HepG2 (cell line): ENCODE measurements around the gene PXDC1. TPM values are rescaled to one million over a fixed set of nuclear protein-coding genes. Genes with fewer than 3 reads are reported as not detected.
A peak's percentile ranks its signal among the peaks of the same experiment; 100 is the strongest.

Source experiments
- ATF1 ChIP-seq: IDR thresholded peaks from 2 replicates; pipeline ENCODE4 v1.6.1; 2016; ENCODE audit warnings: mild to moderate bottlenecking, control low read depth
- ATF7 ChIP-seq, 2 experiments: fragments of 450-650 bp in 1 of 2; sonication (generic) in 1 of 2; formaldehyde crosslinking in 1 of 2; IDR thresholded peaks; 2 replicates each; pipeline versions ENCODE4 v1.4.0 to v1.6.1; 2016 to 2020; ENCODE audit warnings: antibody characterized with exemption in 1 of 2, mild to moderate bottlenecking in 1 of 2, missing genetic modification reagents in 1 of 2
- CBX5 ChIP-seq: sonication (generic); formaldehyde crosslinking; IDR thresholded peaks from 2 replicates; pipeline ENCODE4 v1.4.0; 2020; ENCODE audit warnings: missing genetic modification reagents, borderline replicate concordance
- EED ChIP-seq: sonication (generic); formaldehyde crosslinking; IDR thresholded peaks from 2 replicates; pipeline ENCODE4 v1.5.0; 2020; ENCODE audit warnings: mild to moderate bottlenecking, missing genetic modification reagents
- EZH2 ChIP-seq: conservative IDR thresholded peaks from 2 replicates; pipeline ENCODE4 v1.6.1; 2012; ENCODE audit warnings: mild to moderate bottlenecking, low read depth, low read length, moderate library complexity
- HMGXB4 ChIP-seq, 2 experiments: sonication (generic) in 1 of 2; formaldehyde crosslinking in 1 of 2; IDR thresholded peaks; 2 replicates each; pipeline versions ENCODE4 v1.4.0 to v1.6.1; 2018 to 2020; ENCODE audit warnings: missing genetic modification reagents in 2 of 2, borderline replicate concordance in 1 of 2, low read depth in 1 of 2, mild to moderate bottlenecking in 1 of 2, missing biosample characterization in 1 of 2
- NFYC ChIP-seq: IDR thresholded peaks from 2 replicates; pipeline ENCODE4 v1.6.1; 2016; ENCODE audit warnings: missing genetic modification reagents, missing compliant biosample characterization
- REPIN1 ChIP-seq: sonication (generic); formaldehyde crosslinking; IDR thresholded peaks from 2 replicates; pipeline ENCODE4 v1.8.0; 2022; ENCODE audit warnings: missing genetic modification reagents, low read depth, mild to moderate bottlenecking, borderline replicate concordance
- SIX1 ChIP-seq: sonication (generic); formaldehyde crosslinking; IDR thresholded peaks from 2 replicates; pipeline ENCODE4 v1.4.0; 2020; ENCODE audit warnings: missing genetic modification reagents, borderline replicate concordance
- SP2 ChIP-seq: sonication (generic); formaldehyde crosslinking; IDR thresholded peaks from 2 replicates; pipeline ENCODE4 v1.5.1; 2020; ENCODE audit warnings: mild to moderate bottlenecking, missing genetic modification reagents
- TBX2 ChIP-seq: sonication (generic); formaldehyde crosslinking; IDR thresholded peaks from 2 replicates; pipeline ENCODE4 v1.5.0; 2020; ENCODE audit warnings: missing genetic modification reagents, mild to moderate bottlenecking, borderline replicate concordance
- TOPORS ChIP-seq: sonication (generic); formaldehyde crosslinking; IDR thresholded peaks from 2 replicates; pipeline ENCODE4 v1.8.0; 2023; ENCODE audit warnings: mild to moderate bottlenecking, missing genetic modification reagents
- YEATS4 ChIP-seq: sonication (generic); formaldehyde crosslinking; IDR thresholded peaks from 2 replicates; pipeline ENCODE4 v1.4.0; 2020; ENCODE audit warnings: missing genetic modification reagents, borderline replicate concordance
- ZBTB38 ChIP-seq: sonication (generic); formaldehyde crosslinking; IDR thresholded peaks from 2 replicates; pipeline ENCODE4 v1.5.1; 2020; ENCODE audit warnings: mild to moderate bottlenecking, missing genetic modification reagents
- ZFP36L2 ChIP-seq: sonication (generic); formaldehyde crosslinking; IDR thresholded peaks from 2 replicates; pipeline ENCODE4 v1.4.0; 2020; ENCODE audit warnings: missing genetic modification reagents
- ZFX ChIP-seq: sonication (generic); formaldehyde crosslinking; IDR thresholded peaks from 2 replicates; pipeline ENCODE4 v1.4.0; 2020; ENCODE audit warnings: mild to moderate bottlenecking, low read depth, missing genetic modification reagents, moderate library complexity
- ZMAT3 ChIP-seq: sonication (generic); formaldehyde crosslinking; conservative IDR thresholded peaks from 2 replicates; pipeline ENCODE4 v1.7.0; 2021; ENCODE audit warnings: missing genetic modification reagents
- ZNF124 ChIP-seq: sonication (generic); formaldehyde crosslinking; IDR thresholded peaks from 2 replicates; pipeline ENCODE4 v1.4.0; 2020; ENCODE audit warnings: missing genetic modification reagents
- ZNF17 ChIP-seq: sonication (generic); formaldehyde crosslinking; IDR thresholded peaks from 2 replicates; pipeline ENCODE4 v1.5.0; 2020; ENCODE audit warnings: mild to moderate bottlenecking, missing genetic modification reagents
- ZNF3 ChIP-seq: IDR thresholded peaks from 2 replicates; pipeline ENCODE4 v1.7.0; 2017; ENCODE audit warnings: inconsistent platforms
- ZNF484 ChIP-seq: sonication (generic); formaldehyde crosslinking; IDR thresholded peaks from 2 replicates; pipeline ENCODE4 v1.5.1; 2020; ENCODE audit warnings: mild to moderate bottlenecking, low read depth, missing genetic modification reagents, borderline replicate concordance
- ZNF598 ChIP-seq: sonication (generic); formaldehyde crosslinking; IDR thresholded peaks from 2 replicates; pipeline ENCODE4 v1.5.1; 2020; ENCODE audit warnings: mild to moderate bottlenecking, missing genetic modification reagents, borderline replicate concordance
- ZNF660 ChIP-seq: sonication (generic); formaldehyde crosslinking; IDR thresholded peaks from 2 replicates; pipeline ENCODE4 v1.5.1; 2020; ENCODE audit warnings: mild to moderate bottlenecking, low read depth, missing genetic modification reagents, borderline replicate concordance
- ZNF7 ChIP-seq: IDR thresholded peaks from 2 replicates; pipeline ENCODE4 v1.6.1; 2016; ENCODE audit warnings: missing biosample characterization, missing genetic modification reagents
- polyA plus RNA-seq, 8 experiments: library from polyadenylated mRNA; depleted of rRNA in 3 of 8; stranded (reverse) in 7 of 8; unstranded in 1 of 8; fragments of >200 nt; fragmentation: Illumina TruSeq in 4 of 8; extraction: Trizol in 4 of 8; gene quantifications; 2 replicates each; pipeline versions ENCODE4 v1.2.1 to v1.2.3, GENCODE V29; 2011 to 2016; ENCODE audit warnings: low read depth in 4 of 8, missing spikeins in 1 of 8, mixed read lengths in 1 of 8; ENCODE audit not compliant: insufficient read depth in 1 of 8
- total RNA-seq, 5 experiments: library from RNA; depleted of rRNA; stranded (reverse); fragments of >200 nt; fragmentation: Illumina TruSeq; extraction: Trizol; gene quantifications; 2 replicates each; pipeline ENCODE4 v1.2.3, GENCODE V29; 2016; ENCODE audit warnings: low read depth in 1 of 5
- TF ChIP-seq, protein P1 (sequence below): IDR thresholded peaks from 2 replicates; pipeline ENCODE4 v1.6.1; 2016; ENCODE audit warnings: low read depth

Gene PXDC1
- total and polyA plus RNA-seq, 2 of the 13 experiments (the other 11 are each of a cell fraction or from before 2014, with no cell fraction given), result 32.4 to 34.7 TPM

DNA sequence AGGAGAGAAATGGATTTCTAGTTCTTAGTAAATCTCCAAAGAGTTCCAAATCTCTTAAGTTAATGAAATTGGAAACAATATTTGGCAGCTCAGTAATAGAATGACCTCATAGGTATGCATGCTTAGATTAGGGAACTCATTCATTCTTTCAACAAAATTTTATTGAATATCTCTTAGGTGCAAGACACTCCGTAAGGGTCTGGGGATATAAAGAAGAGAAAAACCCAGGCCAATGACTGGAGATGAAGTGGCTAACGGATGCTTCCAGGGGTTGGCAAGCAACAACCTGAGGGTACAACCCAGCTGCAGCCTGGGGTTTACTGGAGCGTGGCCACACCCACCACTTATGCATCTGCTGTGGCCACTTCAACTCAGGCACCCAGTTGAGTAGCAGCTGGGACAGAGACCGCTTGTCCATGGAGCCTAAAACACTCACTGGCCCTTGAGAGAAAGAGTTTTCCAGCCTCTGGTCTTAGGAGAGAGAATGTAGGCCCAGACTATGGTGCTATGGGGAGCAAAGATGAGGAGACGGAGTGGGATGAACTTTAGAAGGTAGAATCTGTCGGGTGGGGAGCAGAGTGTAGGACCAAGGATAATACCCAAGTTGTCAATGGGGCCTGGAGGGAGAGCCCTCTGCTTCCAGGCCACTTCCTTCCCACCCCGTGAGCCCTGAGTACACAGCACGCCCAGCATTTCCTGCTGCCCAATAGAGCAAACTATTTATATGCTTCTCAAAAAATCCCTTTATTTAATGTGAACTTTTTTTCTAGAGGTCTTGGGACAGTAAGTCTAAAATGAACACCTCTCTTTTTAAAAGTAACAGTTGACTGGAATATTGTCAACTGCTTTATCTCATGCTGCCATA lies 46.8 kb upstream of the PXDC1 start (continued):
- TF ChIP-seq ZFP36L2, result no peak
- TF ChIP-seq ZNF484 (CRISPR knock-in tag), result no peak
- no peak for TF ChIP-seq CBX5
- TF ChIP-seq ZNF7, result 0 out of 2 replicates have a peak, but pooled peaks have one; percentile 39
- 0 out of 4 replicates have a peak, but pooled peaks of 1 of the 2 experiments have one; percentile 14 for TF ChIP-seq HMGXB4 (CRISPR knock-in tag; IDR thresholded peaks at IDR 0.05; ENCODE audit: borderline replicate concordance in 1 of 2, low read depth in 1 of 2)
- no peak for TF ChIP-seq ZNF17 (CRISPR knock-in tag)
- no peak for TF ChIP-seq ZNF124 (CRISPR knock-in tag)
- TF ChIP-seq TOPORS, result no peak
- 0 out of 2 replicates have a peak, but pooled peaks have one; percentile 1 for TF ChIP-seq ZFX
- no peak for TF ChIP-seq ZMAT3 (CRISPR knock-in tag)
- 0 out of 2 replicates have a peak, but pooled peaks have one; percentile 37 for TF ChIP-seq REPIN1 (CRISPR knock-in tag)
- 0 out of 2 replicates have a peak, but pooled peaks have one; percentile 34 for TF ChIP-seq ZNF3 (CRISPR knock-in tag)
- 0 out of 2 replicates have a peak, but pooled peaks have one; percentile 64 for TF ChIP-seq ATF1 (CRISPR knock-in tag)
- TF ChIP-seq NFYC (CRISPR knock-in tag), result no peak
- no peak for TF ChIP-seq SP2 (CRISPR knock-in tag)
- TF ChIP-seq ZNF660, result no peak
- peak; percentile 55; the same call in 1 of the 2 replicates for TF ChIP-seq ZBTB38 (CRISPR knock-in tag)
- TF ChIP-seq YEATS4, result no peak
- peak; percentile 49 for TF ChIP-seq ATF7 (IDR thresholded peaks at IDR 0.05)
- TF ChIP-seq ATF7 (CRISPR knock-in tag; IDR thresholded peaks at IDR 0.05), result no peak
- TF ChIP-seq EZH2, result no peak
- TF ChIP-seq, protein P1, sequence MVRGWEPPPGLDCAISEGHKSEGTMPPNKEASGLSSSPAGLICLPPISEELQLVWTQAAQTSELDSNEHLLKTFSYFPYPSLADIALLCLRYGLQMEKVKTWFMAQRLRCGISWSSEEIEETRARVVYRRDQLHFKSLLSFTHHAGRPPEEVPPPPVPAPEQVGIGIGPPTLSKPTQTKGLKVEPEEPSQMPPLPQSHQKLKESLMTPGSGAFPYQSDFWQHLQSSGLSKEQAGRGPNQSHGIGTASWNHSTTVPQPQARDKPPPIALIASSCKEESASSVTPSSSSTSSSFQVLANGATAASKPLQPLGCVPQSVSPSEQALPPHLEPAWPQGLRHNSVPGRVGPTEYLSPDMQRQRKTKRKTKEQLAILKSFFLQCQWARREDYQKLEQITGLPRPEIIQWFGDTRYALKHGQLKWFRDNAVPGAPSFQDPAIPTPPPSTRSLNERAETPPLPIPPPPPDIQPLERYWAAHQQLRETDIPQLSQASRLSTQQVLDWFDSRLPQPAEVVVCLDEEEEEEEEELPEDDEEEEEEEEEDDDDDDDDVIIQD, result 0 out of 2 replicates have a peak, but pooled peaks have one; percentile 9
- TF ChIP-seq SIX1 (CRISPR knock-in tag), result 0 out of 2 replicates have a peak, but pooled peaks have one; percentile 6
- TF ChIP-seq TBX2, result 0 out of 2 replicates have a peak, but pooled peaks have one; percentile 18
- no peak for TF ChIP-seq EED
- 0 out of 2 replicates have a peak, but pooled peaks have one; percentile 40 for TF ChIP-seq ZNF598 (CRISPR knock-in tag)
